K562 (cell line): ENCODE data around the gene CACNG3. TPM values are rescaled to one million over a fixed set of nuclear protein-coding genes. Genes with fewer than 3 reads are reported as not detected.

Experiments used
- ATAC-seq: fragments of 200-7000 bp; cut with Tn5 transposase; 3 replicates; pipeline ENCODE4 v1.9.1; 2020; ENCODE audit warnings: moderate library complexity
- BruUV-seq: library from RNA; stranded (reverse); fragments of 400-500 nt; replicated peaks from 2 replicates; lab custom pipeline; 2021; lab: Mats Ljungman, UMichigan
- CTCF ChIA-PET: fragments of 300-600 bp; formaldehyde crosslinking; extraction: SDS; loops from one replicate; lab custom pipeline; 2021; ENCODE audit warnings: low intra/inter-chr PET ratio; lab: Yijun Ruan, JAX
- POLR2A ChIA-PET: fragments of 300-600, 350-650 bp; sonication (Branson Sonifier 250); formaldehyde crosslinking; extraction: SDS; loops from one replicate; lab custom pipeline; 2021; ENCODE audit warnings: antibody characterized with exemption, inconsistent platforms; lab: Yijun Ruan, JAX
- DNase-seq, 4 experiments: peaks; one replicate each; pipeline versions ENCODE4 v3.0.0 to v3.0.0-alpha.2; 2011 to 2018; ENCODE audit warnings: low spot score in 3 of 4, mixed read lengths in 3 of 4; ENCODE audit errors: extremely low read depth in 1 of 4
- FAIRE-seq: peaks from 2 replicates; lab custom pipeline; 2011; peaks lifted over from hg19 to GRCh38; lab: Jason Lieb, UNC
- H2AFZ ChIP-seq: 2 replicates; pipeline ENCODE4 v1.6.0; 2011; ENCODE audit warnings: low read depth, low read length, control low read depth, inconsistent platforms
- H3K27ac ChIP-seq: fragments of 200-600 bp; 3 replicates; pipeline ENCODE4 v1.8.0; 2011; ENCODE audit warnings: low read depth, mild to moderate bottlenecking, control low read depth, inconsistent platforms, low read length, moderate library complexity, mixed read lengths; ENCODE audit errors: extremely low read depth
- H3K27me3 ChIP-seq, 2 experiments: fragments of 300-600 bp in 1 of 2; 2 replicates in 1 of 2; 3 replicates in 1 of 2; pipeline versions ENCODE4 v1.6.0 to v1.8.0; 2011; ENCODE audit warnings: inconsistent platforms in 2 of 2, low read length in 2 of 2, mild to moderate bottlenecking in 1 of 2, mixed read lengths in 1 of 2, moderate library complexity in 1 of 2; ENCODE audit not compliant: control insufficient read depth in 2 of 2, insufficient read depth in 2 of 2
- H3K36me3 ChIP-seq: fragments of 300-600 bp; 3 replicates; pipeline ENCODE4 v1.8.0; 2011; ENCODE audit warnings: mild to moderate bottlenecking, low read length, inconsistent platforms; ENCODE audit not compliant: control insufficient read depth, insufficient read depth
- H3K4me1 ChIP-seq, 2 experiments: fragments of 200-600 bp in 1 of 2; replicated peaks in 1 of 2; 2 replicates in 1 of 2; 3 replicates in 1 of 2; pipeline versions ENCODE4 v1.5.1 to v1.8.0; 2011; ENCODE audit warnings: inconsistent platforms in 2 of 2, low read length in 2 of 2, mild to moderate bottlenecking in 1 of 2, mixed read lengths in 1 of 2, moderate library complexity in 1 of 2; ENCODE audit not compliant: control insufficient read depth in 2 of 2, insufficient read depth in 2 of 2
- H3K4me2 ChIP-seq: 2 replicates; pipeline ENCODE4 v1.6.1; 2011; ENCODE audit warnings: low read length, control low read depth, inconsistent platforms, mixed read lengths; ENCODE audit not compliant: insufficient read depth
- H3K4me3 ChIP-seq: fragments of 200-600 bp; sonication (generic), shearing (Covaris generic); 2 replicates; pipeline ENCODE4 v1.5.1; 2016; ENCODE audit warnings: control low read depth, inconsistent platforms
- H3K79me2 ChIP-seq: fragments of 200-600 bp; 3 replicates; pipeline ENCODE4 v1.8.0; 2011; ENCODE audit warnings: low read length, inconsistent platforms; ENCODE audit not compliant: control insufficient read depth, insufficient read depth
- H3K9ac ChIP-seq, 2 experiments: 2 replicates each; pipeline versions ENCODE4 v1.6.0 to v1.6.1; 2011; ENCODE audit warnings: low read depth in 2 of 2, low read length in 2 of 2, control low read depth in 1 of 2, inconsistent platforms in 1 of 2, mild to moderate bottlenecking in 1 of 2, mixed read lengths in 1 of 2; ENCODE audit not compliant: insufficient read depth in 1 of 2
- H3K9me1 ChIP-seq: one replicate; pipeline ENCODE4 v1.6.0; 2011; ENCODE audit warnings: inconsistent platforms, mild to moderate bottlenecking, low read length, moderate library complexity; ENCODE audit not compliant: control insufficient read depth, insufficient read depth
- H3K9me3 ChIP-seq: replicated peaks from 2 replicates; pipeline ENCODE4 v1.5.1; 2011; ENCODE audit warnings: low read depth, low read length, inconsistent platforms; ENCODE audit not compliant: control insufficient read depth, insufficient read depth
- H4K20me1 ChIP-seq: replicated peaks from 2 replicates; pipeline ENCODE4 v1.6.1; 2011; ENCODE audit warnings: low read length, inconsistent platforms, mixed read lengths; ENCODE audit not compliant: control insufficient read depth, insufficient read depth
- ARHGAP35 ChIP-seq: fragments of 450-650 bp; IDR thresholded peaks from 2 replicates; pipeline ENCODE4 v1.6.1; 2018; ENCODE audit not compliant: partially characterized antibody
- CAMTA2 ChIP-seq: fragments of 250-450 bp; sonication (Bioruptor Pico); conservative IDR thresholded peaks from 2 replicates; pipeline ENCODE4 v1.5.1; 2022
- CBX1 ChIP-seq: sonication (generic); IDR thresholded peaks from 2 replicates; pipeline ENCODE4 v1.6.1; 2016; ENCODE audit warnings: antibody characterized with exemption, low read depth, mild to moderate bottlenecking
- CHD4 ChIP-seq: fragments of 200-600 bp; sonication (generic); IDR thresholded peaks from 3 replicates; pipeline ENCODE4 v1.6.1; 2012; ENCODE audit warnings: low read depth, mild to moderate bottlenecking, mixed read lengths, low read length, inconsistent platforms; ENCODE audit not compliant: insufficient read depth, insufficient replicate concordance, poor library complexity, severe bottlenecking
- EHMT2 ChIP-seq: fragments of 450-650 bp; IDR thresholded peaks from 2 replicates; pipeline ENCODE4 v1.6.1; 2018; ENCODE audit warnings: antibody characterized with exemption
- ESRRB ChIP-seq: fragments of 250-450 bp; sonication (Bioruptor Pico); IDR thresholded peaks from 2 replicates; pipeline ENCODE4 v1.5.0; 2020; ENCODE audit warnings: mild to moderate bottlenecking, moderate library complexity, borderline replicate concordance
- ETS2 ChIP-seq: IDR thresholded peaks from 2 replicates; pipeline ENCODE4 v1.6.1; 2016; ENCODE audit warnings: borderline replicate concordance, missing genetic modification characterization, mild to moderate bottlenecking, moderate library complexity, missing compliant biosample characterization; ENCODE audit not compliant: poor library complexity, severe bottlenecking
- FOXK1 ChIP-seq: sonication (generic); formaldehyde crosslinking; IDR thresholded peaks from 2 replicates; pipeline ENCODE4 v1.8.0; 2022; ENCODE audit warnings: missing genetic modification reagents, mild to moderate bottlenecking, borderline replicate concordance
- FOXK2 ChIP-seq, 2 experiments: fragments of 450-650 bp; IDR thresholded peaks in 1 of 2; conservative IDR thresholded peaks in 1 of 2; 2 replicates each; pipeline ENCODE4 v1.6.1; 2016; ENCODE audit warnings: low read depth in 2 of 2, mild to moderate bottlenecking in 1 of 2
- MXI1 ChIP-seq: IDR thresholded peaks from 2 replicates; pipeline ENCODE4 v1.6.1; 2011; ENCODE audit warnings: low read depth, mild to moderate bottlenecking, improper control_type of control experiment, low read length
- NFRKB ChIP-seq: fragments of 450-650 bp; IDR thresholded peaks from 2 replicates; pipeline ENCODE4 v1.6.1; 2016; ENCODE audit warnings: low read depth
- SLC30A9 ChIP-seq: fragments of 250-450 bp; sonication (Bioruptor Pico); IDR thresholded peaks from 2 replicates; pipeline ENCODE4 v1.8.0; 2022; ENCODE audit warnings: mild to moderate bottlenecking, moderate library complexity
- U2AF1 ChIP-seq: fragments of 200-400 bp; formaldehyde crosslinking; optimal IDR thresholded peaks from 2 replicates; pipeline ENCODE3; 2017; ENCODE audit warnings: mild to moderate bottlenecking, low read depth, low read length, moderate library complexity
- ZBTB1 ChIP-seq: sonication (generic); formaldehyde crosslinking; IDR thresholded peaks from 2 replicates; pipeline ENCODE4 v1.8.1; 2023; ENCODE audit warnings: missing genetic modification reagents, low read depth, mild to moderate bottlenecking, borderline replicate concordance
- ZMIZ1 ChIP-seq, 2 experiments: fragments of 150-350 bp in 1 of 2; IDR thresholded peaks; 2 replicates each; pipeline ENCODE4 v1.6.1; 2012 to 2016; ENCODE audit warnings: low read depth in 2 of 2, low read length in 2 of 2, mild to moderate bottlenecking in 1 of 2, moderate library complexity in 1 of 2
- ZNF224 ChIP-seq: sonication (generic); formaldehyde crosslinking; IDR thresholded peaks from 2 replicates; pipeline ENCODE4 v1.8.0; 2022; ENCODE audit warnings: mild to moderate bottlenecking, missing genetic modification reagents
- ZNF253 ChIP-seq: fragments of 250-450 bp; sonication (Bioruptor Pico); conservative IDR thresholded peaks from 2 replicates; pipeline ENCODE4 v1.6.1; 2021; ENCODE audit warnings: mild to moderate bottlenecking
- ZNF274 ChIP-seq: IDR thresholded peaks from 2 replicates; pipeline ENCODE4 v1.6.1; 2011; ENCODE audit warnings: low read depth, mild to moderate bottlenecking, low read length, moderate library complexity, borderline replicate concordance
- WGBS: fragments of 100-300 bp; shearing (Covaris generic); methylation state at CpG from one replicate; pipeline ENCODE4 v1.1.6; 2016; ENCODE audit warnings: low coverage, mixed read lengths; ENCODE audit not compliant: insufficient coverage; ENCODE audit errors: missing lambda C conversion rate; 5-methylcytosine and 5-hydroxymethylcytosine counted together
- in situ Hi-C: fragments of 300-500 bp; cut with MboI; formaldehyde crosslinking; loops from 4 replicates; pipeline ENCODE4 v1.15.0; 2018; ENCODE audit warnings: inconsistent platforms, mixed read lengths
- intact Hi-C: fragments of 100-400 bp; cut with micrococcal nuclease; formaldehyde crosslinking; loops from 2 replicates; pipeline ENCODE4 v1.14.2; 2022
- polyA plus RNA-seq, 8 experiments: library from polyadenylated mRNA; depleted of rRNA in 4 of 8; stranded (reverse) in 5 of 8; unstranded in 3 of 8; fragments of >200 nt; fragmentation: Nextera tagmentation in 2 of 8; fragmentation: Illumina TruSeq in 1 of 8; extraction: Ambion mirVana in 2 of 8; extraction: Trizol in 1 of 8; gene quantifications; 2 replicates each; pipeline versions ENCODE4 v1.2.1 to v1.2.3, GENCODE V29; 2011 to 2014; ENCODE audit warnings: inconsistent platforms in 1 of 8, missing spikeins in 1 of 8
- total RNA-seq, 7 experiments: library from RNA; depleted of rRNA in 6 of 7; stranded (reverse); fragments of >200 nt in 6 of 7; fragmentation: Illumina TruSeq in 2 of 7; extraction: Trizol in 2 of 7; gene quantifications; 2 replicates each; pipeline versions ENCODE4 v1.2.1 to v1.2.3, GENCODE V29; 2011 to 2021; ENCODE audit warnings: low replicate concordance in 1 of 7

Gene CACNG3
- total and polyA plus RNA-seq, 9 of the 15 experiments (the other 6 are each of a cell fraction or from before 2014, with no cell fraction given) = not detected

GRCh38 chr16:24288516-24288915, 32.4 kb downstream of the CACNG3 start:
- H3K9me3 ChIP-seq = no peaks in the 10 kb centered on the region
- CTCF ChIA-PET = no interaction called here
- no peaks in the 10 kb centered on the region for H3K36me3 ChIP-seq
- DNase-seq = no peak
- peaks cover 4 to 13% of the 10 kb centered on the region in 2 experiments; a peak in 2 of 5 replicates for H3K27me3 ChIP-seq
- no peaks in the 10 kb centered on the region for H3K4me1 ChIP-seq
- H3K4me3 ChIP-seq = no peak overlapping the region
- no peak overlapping the region for H3K27ac ChIP-seq
- H4K20me1 ChIP-seq = peaks cover 4% of the 10 kb centered on the region; the same call in 1 of the 2 replicates
- ATAC-seq = no peak
- TF ChIP-seq FOXK2 (conservative IDR thresholded peaks at IDR 0.05 in 1 of 2, IDR thresholded peaks at IDR 0.05 in 1 of 2; ENCODE audit: low read depth in 2 of 2) (no peak), ZNF274 (no peak), ARHGAP35 (no peak), CHD4 (no peak), ESRRB (no peak), SLC30A9 (no peak), EHMT2 (no peak), ZNF224 (CRISPR knock-in tag) (no peak), FOXK1 (no peak), ZBTB1 (CRISPR knock-in tag) (no peak), MXI1 (no peak), U2AF1 (no peak), CBX1 (no peak), CAMTA2 (CRISPR knock-in tag) (no peak), ETS2 (tag) (no peak), NFRKB (no peak), ZNF253 (CRISPR knock-in tag) (no peak), ZMIZ1 (IDR thresholded peaks at IDR 0.05; ENCODE audit: low read depth in 2 of 2, low read length in 2 of 2) (no peak)
- no TSS peak for BruUV-seq
- no peak overlapping the region for H3K9ac ChIP-seq
- H3K79me2 ChIP-seq = no peaks in the 10 kb centered on the region
- FAIRE-seq = no peak
- H2AFZ ChIP-seq = no peak overlapping the region
- H3K9me1 ChIP-seq = no peaks in the 10 kb centered on the region
- no peak overlapping the region for H3K4me2 ChIP-seq
- intact Hi-C loops (no loop called here), in situ Hi-C loops (no loop called here)
- POLR2A ChIA-PET = interaction anchor here (0.6 to 0.7 kb wide), 2 partner anchors 13 to 129 kb away, joined by 3 read pairs; no protein-coding TSS in a partner anchor
- WGBS = 0% methylated on average over 2 of the region's 2 CpGs
